ENCODE results near the gene DCAF15.
"Not testable (repeated sequence)": the region's sequence is repeated elsewhere in the genome, so short reads cannot be mapped to it uniquely, and the experiment has no call there.

The DCAF15 gene

GRCh38 chr19:13952154-13952930, at the start of gene DCAF15:
Gene DCAF15, plus strand, starts transcription at chr19:13952509. Its CDS starts 4 bp downstream, at chr19:13952513.
- intact Hi-C loops (cut with DNase I), result loop anchor here (5.0 to 10.0 kb wide), 2 partner anchors 48 to 50 kb away; partner anchors contain the start of genes BRME1 and CC2D1A

GRCh38 chr19:13902993-13903555, 49.2 kb upstream of the DCAF15 start:
- intact Hi-C loops (cut with DNase I), result loop anchor here (10.0 kb wide), 1 partner anchor 52 kb away; the partner anchor contains the start of gene DCAF15

More at GRCh38 chr19:13952154-13952930, at the start of gene DCAF15:
- DNase-seq, result peak; percentile 99 to 100 (median 100)

GRCh38 chr19:13905634-13906520, 46.4 kb upstream of the DCAF15 start, which contains the start of the genes BRME1 and CC2D1A:
Gene BRME1, minus strand, starts transcription at chr19:13906117. Its CDS starts 1,225 bp downstream, at chr19:13904892.
Gene CC2D1A, plus strand, starts transcription at chr19:13906201. Its CDS starts 241 bp downstream, at chr19:13906442.
- DNase-seq, result peak; percentile 90 to 99 (median 96)
- intact Hi-C loops (cut with DNase I), result loop anchor here (10.0 kb wide), 1 partner anchor 49 kb away; the partner anchor contains the start of gene DCAF15

More at GRCh38 chr19:13902993-13903555, 49.2 kb upstream of the DCAF15 start:
- no peak for DNase-seq

- DNase-seq, result no peak
- intact Hi-C loops (cut with DNase I), result loop anchor here (10.0 kb wide), 1 partner anchor 48 kb away; the partner anchor contains the start of gene DCAF15
Observed at GRCh38 chr19:13906521-13906904, 45.8 kb upstream of the DCAF15 start.

GRCh38 chr19:13906910-13907309, 45.4 kb upstream of the DCAF15 start:
- no peak for DNase-seq
- intact Hi-C loops (cut with DNase I), result loop anchor here (10.0 kb wide), 1 partner anchor 48 kb away; the partner anchor contains the start of gene DCAF15

- intact Hi-C loops (cut with DNase I), result loop anchor here (10.0 kb wide), 1 partner anchor 46 kb away; the partner anchor contains the start of gene DCAF15
- DNase-seq, result no peak
Observed at GRCh38 chr19:13908674-13909073, 43.6 kb upstream of the DCAF15 start.

GRCh38 chr19:13909430-13909829, 42.9 kb upstream of the DCAF15 start:
- no peak for DNase-seq
- intact Hi-C loops (cut with DNase I), result loop anchor here (10.0 kb wide), 1 partner anchor 45 kb away; the partner anchor contains the start of gene DCAF15

GRCh38 chr19:13913352-13913751, 39.0 kb upstream of the DCAF15 start:
- intact Hi-C loops (cut with DNase I), result no loop called here
- no peak for DNase-seq

- intact Hi-C loops (cut with DNase I), result no loop called here
- DNase-seq, result no peak
Observed at GRCh38 chr19:13914777-13915176, 37.5 kb upstream of the DCAF15 start.

GRCh38 chr19:13917888-13918406, 34.4 kb upstream of the DCAF15 start:
- DNase-seq, result no peak
- intact Hi-C loops (cut with DNase I), result no loop called here

- DNase-seq, result no peak
- intact Hi-C loops (cut with DNase I), result no loop called here
Observed at GRCh38 chr19:13918726-13919411, 33.4 kb upstream of the DCAF15 start.

- intact Hi-C loops (cut with DNase I), result no loop called here
Observed at GRCh38 chr19:13920524-13920923, 31.8 kb upstream of the DCAF15 start.

GRCh38 chr19:13920940-13921747, 31.2 kb upstream of the DCAF15 start:
- peak in 5 of 10 donors; percentile 37 to 78 (median 53) for DNase-seq
- intact Hi-C loops (cut with DNase I), result no loop called here

More at GRCh38 chr19:13920524-13920923, 31.8 kb upstream of the DCAF15 start:
- DNase-seq, result no peak

- intact Hi-C loops (cut with DNase I), result not testable (repeated sequence)
Observed at GRCh38 chr19:13922118-13922517, 30.2 kb upstream of the DCAF15 start.

GRCh38 chr19:13923194-13923987, 28.9 kb upstream of the DCAF15 start:
- intact Hi-C loops (cut with DNase I), result no loop called here
- DNase-seq, result no peak

More at GRCh38 chr19:13922118-13922517, 30.2 kb upstream of the DCAF15 start:
- not testable (repeated sequence) for DNase-seq

GRCh38 chr19:13926010-13926409, 26.3 kb upstream of the DCAF15 start:
- DNase-seq, result no peak
- intact Hi-C loops (cut with DNase I), result no loop called here

GRCh38 chr19:13926715-13927114, 25.6 kb upstream of the DCAF15 start:
- no peak for DNase-seq
- intact Hi-C loops (cut with DNase I), result no loop called here
